Activated CD8-positive, alpha-beta T cell treated with anti-CD3 and anti-CD28 coated beads for 36 hours (primary cell): ENCODE measurements around the gene ITPKA. TPM values are rescaled to one million over a fixed set of nuclear protein-coding genes. Genes with fewer than 3 reads are reported as not detected.
A peak's percentile ranks its signal among the peaks of the same experiment; 100 is the strongest.

Experiments
- ATAC-seq: fragments of 200-7000 bp; cut with Tn5 transposase; one replicate; pipeline ENCODE4 v1.10.0; 2021; ENCODE audit warnings: mild to moderate bottlenecking, moderate library complexity
- CTCF ChIA-PET: fragments of 350-600 bp; sonication (Branson Sonifier 250); formaldehyde crosslinking; loops from one replicate; lab custom pipeline; 2021; ENCODE audit warnings: antibody characterized with exemption; lab: Charles Lee
- POLR2A ChIA-PET: fragments of 350-600 bp; sonication (Branson Sonifier 250); formaldehyde crosslinking; loops from one replicate; lab custom pipeline; 2021; ENCODE audit warnings: antibody characterized with exemption; lab: Charles Lee
- DNase-seq: peaks from one replicate; pipeline ENCODE4 v3.0.0-alpha.2; 2020
- H3K27ac Mint-ChIP-seq: one replicate; pipeline ENCODE4 v1.8.0; 2021; ENCODE audit warnings: mild to moderate bottlenecking, mixed read lengths
- H3K27me3 Mint-ChIP-seq: one replicate; pipeline ENCODE4 v1.8.0; 2021; ENCODE audit warnings: mixed read lengths
- H3K36me3 Mint-ChIP-seq: one replicate; pipeline ENCODE4 v1.8.0; 2021; ENCODE audit warnings: low read depth, mixed read lengths
- H3K4me1 Mint-ChIP-seq: one replicate; pipeline ENCODE4 v1.8.0; 2021; ENCODE audit warnings: low read depth, mixed read lengths
- H3K4me3 Mint-ChIP-seq: one replicate; pipeline ENCODE4 v1.8.0; 2021; ENCODE audit warnings: mild to moderate bottlenecking, moderate library complexity, mixed read lengths
- H3K9me3 Mint-ChIP-seq: one replicate; pipeline ENCODE4 v1.8.0; 2021; ENCODE audit warnings: mixed read lengths
- intact Hi-C: fragments of 100-400 bp; cut with micrococcal nuclease; formaldehyde crosslinking; loops from one replicate; pipeline ENCODE4 v1.10.0; 2022
- total RNA-seq, 2 experiments: library from RNA; stranded (reverse); gene quantifications; one replicate each; pipeline ENCODE4 v1.2.3, GENCODE V29; 2021
- TF ChIP-seq, protein P1 (sequence below): fragments of 200-600 bp; IDR thresholded peaks from one replicate; pipeline ENCODE4 v1.8.0; 2022; ENCODE audit warnings: antibody characterized with exemption, mild to moderate bottlenecking

ITPKA gene
- total RNA-seq, 2 experiments from 2014 or later = 4.7 to 6.1 TPM

GRCh38 chr15:41487802-41488201 is 5.9 kb upstream of the ITPKA start:
- ChIA-PET POLR2A (interaction anchor here (0.7 kb wide), 1 partner anchor 85 kb away, joined by 3 read pairs; no protein-coding TSS in a partner anchor), CTCF (interaction anchor here (1.4 kb wide), 1 partner anchor 21 kb away, joined by 7 read pairs; no protein-coding TSS in a partner anchor)
- TF ChIP-seq, protein P1, sequence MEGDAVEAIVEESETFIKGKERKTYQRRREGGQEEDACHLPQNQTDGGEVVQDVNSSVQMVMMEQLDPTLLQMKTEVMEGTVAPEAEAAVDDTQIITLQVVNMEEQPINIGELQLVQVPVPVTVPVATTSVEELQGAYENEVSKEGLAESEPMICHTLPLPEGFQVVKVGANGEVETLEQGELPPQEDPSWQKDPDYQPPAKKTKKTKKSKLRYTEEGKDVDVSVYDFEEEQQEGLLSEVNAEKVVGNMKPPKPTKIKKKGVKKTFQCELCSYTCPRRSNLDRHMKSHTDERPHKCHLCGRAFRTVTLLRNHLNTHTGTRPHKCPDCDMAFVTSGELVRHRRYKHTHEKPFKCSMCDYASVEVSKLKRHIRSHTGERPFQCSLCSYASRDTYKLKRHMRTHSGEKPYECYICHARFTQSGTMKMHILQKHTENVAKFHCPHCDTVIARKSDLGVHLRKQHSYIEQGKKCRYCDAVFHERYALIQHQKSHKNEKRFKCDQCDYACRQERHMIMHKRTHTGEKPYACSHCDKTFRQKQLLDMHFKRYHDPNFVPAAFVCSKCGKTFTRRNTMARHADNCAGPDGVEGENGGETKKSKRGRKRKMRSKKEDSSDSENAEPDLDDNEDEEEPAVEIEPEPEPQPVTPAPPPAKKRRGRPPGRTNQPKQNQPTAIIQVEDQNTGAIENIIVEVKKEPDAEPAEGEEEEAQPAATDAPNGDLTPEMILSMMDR = no peak
- H3K27ac Mint-ChIP-seq = peak overlapping the region; percentile 73
- no peaks in the 10 kb centered on the region for H3K9me3 Mint-ChIP-seq
- H3K36me3 Mint-ChIP-seq = peaks cover 3% of the 10 kb centered on the region
- ATAC-seq (no peak), DNase-seq (peak; percentile 57)
- intact Hi-C loops = no loop called here
- peaks cover 18% of the 10 kb centered on the region for H3K27me3 Mint-ChIP-seq
- peaks cover 51% of the 10 kb centered on the region for H3K4me1 Mint-ChIP-seq
- peak overlapping the region; percentile 53 for H3K4me3 Mint-ChIP-seq

DNA sequence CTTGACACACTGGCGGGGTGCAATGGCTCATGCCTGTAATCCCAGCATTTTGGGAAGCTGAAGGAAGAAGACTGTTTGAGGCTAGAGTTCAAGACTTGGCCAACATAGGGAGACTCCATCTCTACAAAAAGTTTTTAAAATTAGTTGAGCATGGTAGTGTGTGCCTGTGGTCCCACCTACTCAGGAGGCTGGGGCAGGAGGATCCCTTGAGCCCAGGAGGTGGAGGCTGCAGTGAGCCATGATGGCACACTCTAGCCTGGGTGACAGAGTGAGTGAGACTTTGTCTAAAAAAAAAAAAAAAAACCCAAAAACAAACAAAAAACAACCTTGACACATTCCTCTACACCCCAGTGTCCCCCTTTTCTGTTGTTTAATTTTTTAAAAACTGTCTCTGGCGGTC is 4.0 kb upstream of the ITPKA start:
- H3K4me1 Mint-ChIP-seq = peaks cover 40% of the 10 kb centered on the region

GRCh38 chr15:41490355-41490754 is 3.3 kb upstream of the ITPKA start:
- peak overlapping the region; percentile 8 for H3K27ac Mint-ChIP-seq
- no peak overlapping the region for H3K4me3 Mint-ChIP-seq
- TF ChIP-seq, protein P1 = no peak
- CTCF ChIA-PET = interaction anchor here (1.9 kb wide), 1 partner anchor 24 kb away, joined by 11 read pairs; no protein-coding TSS in a partner anchor
- intact Hi-C loops = no loop called here
- POLR2A ChIA-PET = interaction anchor here (0.9 kb wide), 1 partner anchor 23 kb away, joined by 4 read pairs; the partner anchor contains the start of gene LTK
- peaks cover 43% of the 10 kb centered on the region for H3K4me1 Mint-ChIP-seq
- DNase-seq (peak; percentile 78), ATAC-seq (peak; percentile 74)
- peaks cover 3% of the 10 kb centered on the region for H3K36me3 Mint-ChIP-seq
- H3K27me3 Mint-ChIP-seq = peaks cover 24% of the 10 kb centered on the region
- no peaks in the 10 kb centered on the region for H3K9me3 Mint-ChIP-seq

More for the DNA sequence above, 4.0 kb upstream of the ITPKA start:
- H3K27me3 Mint-ChIP-seq = peaks cover 21% of the 10 kb centered on the region
- peaks cover 3% of the 10 kb centered on the region for H3K36me3 Mint-ChIP-seq
- no peak overlapping the region for H3K4me3 Mint-ChIP-seq
- TF ChIP-seq, protein P1 = no peak
- intact Hi-C loops = no loop called here
- no peak for DNase-seq
- no peaks in the 10 kb centered on the region for H3K9me3 Mint-ChIP-seq
- no peak overlapping the region for H3K27ac Mint-ChIP-seq
- ChIA-PET POLR2A (interaction anchor here (1.4 kb wide), 1 partner anchor 157 kb away, joined by 5 read pairs; the partner anchor contains the start of genes NUSAP1 and OIP5), CTCF (interaction anchor here (1.9 kb wide), 1 partner anchor 24 kb away, joined by 11 read pairs; no protein-coding TSS in a partner anchor)
- ATAC-seq = no peak

GRCh38 chr15:41491889-41492288 is 1.8 kb upstream of the ITPKA start:
- Mint-ChIP-seq H3K36me3 (peaks cover 3% of the 10 kb centered on the region), H3K27ac (no peak overlapping the region), H3K27me3 (peaks cover 31% of the 10 kb centered on the region), H3K4me1 (peaks cover 43% of the 10 kb centered on the region), H3K9me3 (no peaks in the 10 kb centered on the region), H3K4me3 (no peak overlapping the region)
- TF ChIP-seq, protein P1 = no peak
- CTCF ChIA-PET = interaction anchor here (1.8 kb wide), 1 partner anchor 26 kb away, joined by 11 read pairs; no protein-coding TSS in a partner anchor
- POLR2A ChIA-PET = no interaction called here
- intact Hi-C loops = no loop called here
- no peak for ATAC-seq
- no peak for DNase-seq

GRCh38 chr15:41492597-41493204 is 973 bp upstream of the ITPKA start:
- Mint-ChIP-seq H3K4me3 (peak overlapping the region; percentile 68), H3K27me3 (peaks cover 38% of the 10 kb centered on the region), H3K9me3 (no peaks in the 10 kb centered on the region), H3K27ac (peak overlapping the region; percentile 81), H3K4me1 (peaks cover 42% of the 10 kb centered on the region), H3K36me3 (peaks cover 3% of the 10 kb centered on the region)
- CTCF ChIA-PET = interaction anchor here (1.6 to 1.8 kb wide), 2 partner anchors 27 to 282 kb away, joined by 4 to 11 read pairs; partner anchors contain the start of gene MAPKBP1
- TF ChIP-seq, protein P1 = no peak
- POLR2A ChIA-PET = interaction anchor here (0.6 to 1.7 kb wide), 6 partner anchors 9 to 282 kb away, joined by 3 to 9 read pairs (median 4); partner anchors contain the start of genes LTK and MAPKBP1
- no peak for DNase-seq
- intact Hi-C loops = no loop called here
- no peak for ATAC-seq
